ENCODE measurements around the gene LRRC7. TPM values are rescaled to one million over a fixed set of nuclear protein-coding genes. Genes with fewer than 3 reads are reported as not detected.

LRRC7 gene
- total and polyA plus RNA-seq, 2 experiments from 2014 or later, result 1.2 TPM; not detected in 1

DNA sequence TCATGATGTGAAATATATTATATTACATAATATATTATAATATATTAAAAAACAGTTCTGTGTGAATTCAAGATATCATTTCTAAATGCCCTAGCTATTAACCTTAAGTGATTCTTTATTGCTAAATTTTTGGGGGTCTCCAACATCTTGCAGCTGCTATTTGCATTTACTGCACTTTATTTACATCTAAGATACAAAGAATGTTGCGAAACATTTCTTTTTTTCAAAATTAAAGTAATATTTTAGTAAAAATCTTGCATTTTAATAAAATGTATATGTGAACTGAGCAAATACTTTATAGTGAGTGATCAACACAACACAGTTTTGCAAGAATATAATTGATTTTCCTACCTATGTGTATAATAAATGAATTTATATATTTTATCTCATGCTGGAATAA is 456.6 kb downstream of the LRRC7 start:
- no peaks in the 10 kb centered on the region; the same call in 2 of the 3 replicates for H3K4me1 Mint-ChIP-seq
- Histone ChIP-seq H3F3A (replicated peaks; ENCODE audit: low read depth) (no peaks in the 10 kb centered on the region), H3K79me2 (replicated peaks; ENCODE audit: insufficient read depth) (no peaks in the 10 kb centered on the region)

More for the DNA sequence above, 456.6 kb downstream of the LRRC7 start:
- ATAC-seq (no peak), DNase-seq (ENCODE audit: low spot score) (no peak)
- no peak overlapping the region for H3K4me3 ChIP-seq
- H3K27me3 ChIP-seq (ENCODE audit: insufficient read depth), result no peaks in the 10 kb centered on the region
- H3K36me3 ChIP-seq (ENCODE audit: insufficient read depth), result no peaks in the 10 kb centered on the region
- no peak overlapping the region for H3K27ac ChIP-seq (ENCODE audit: low read depth)
- TF ChIP-seq, protein P1, sequence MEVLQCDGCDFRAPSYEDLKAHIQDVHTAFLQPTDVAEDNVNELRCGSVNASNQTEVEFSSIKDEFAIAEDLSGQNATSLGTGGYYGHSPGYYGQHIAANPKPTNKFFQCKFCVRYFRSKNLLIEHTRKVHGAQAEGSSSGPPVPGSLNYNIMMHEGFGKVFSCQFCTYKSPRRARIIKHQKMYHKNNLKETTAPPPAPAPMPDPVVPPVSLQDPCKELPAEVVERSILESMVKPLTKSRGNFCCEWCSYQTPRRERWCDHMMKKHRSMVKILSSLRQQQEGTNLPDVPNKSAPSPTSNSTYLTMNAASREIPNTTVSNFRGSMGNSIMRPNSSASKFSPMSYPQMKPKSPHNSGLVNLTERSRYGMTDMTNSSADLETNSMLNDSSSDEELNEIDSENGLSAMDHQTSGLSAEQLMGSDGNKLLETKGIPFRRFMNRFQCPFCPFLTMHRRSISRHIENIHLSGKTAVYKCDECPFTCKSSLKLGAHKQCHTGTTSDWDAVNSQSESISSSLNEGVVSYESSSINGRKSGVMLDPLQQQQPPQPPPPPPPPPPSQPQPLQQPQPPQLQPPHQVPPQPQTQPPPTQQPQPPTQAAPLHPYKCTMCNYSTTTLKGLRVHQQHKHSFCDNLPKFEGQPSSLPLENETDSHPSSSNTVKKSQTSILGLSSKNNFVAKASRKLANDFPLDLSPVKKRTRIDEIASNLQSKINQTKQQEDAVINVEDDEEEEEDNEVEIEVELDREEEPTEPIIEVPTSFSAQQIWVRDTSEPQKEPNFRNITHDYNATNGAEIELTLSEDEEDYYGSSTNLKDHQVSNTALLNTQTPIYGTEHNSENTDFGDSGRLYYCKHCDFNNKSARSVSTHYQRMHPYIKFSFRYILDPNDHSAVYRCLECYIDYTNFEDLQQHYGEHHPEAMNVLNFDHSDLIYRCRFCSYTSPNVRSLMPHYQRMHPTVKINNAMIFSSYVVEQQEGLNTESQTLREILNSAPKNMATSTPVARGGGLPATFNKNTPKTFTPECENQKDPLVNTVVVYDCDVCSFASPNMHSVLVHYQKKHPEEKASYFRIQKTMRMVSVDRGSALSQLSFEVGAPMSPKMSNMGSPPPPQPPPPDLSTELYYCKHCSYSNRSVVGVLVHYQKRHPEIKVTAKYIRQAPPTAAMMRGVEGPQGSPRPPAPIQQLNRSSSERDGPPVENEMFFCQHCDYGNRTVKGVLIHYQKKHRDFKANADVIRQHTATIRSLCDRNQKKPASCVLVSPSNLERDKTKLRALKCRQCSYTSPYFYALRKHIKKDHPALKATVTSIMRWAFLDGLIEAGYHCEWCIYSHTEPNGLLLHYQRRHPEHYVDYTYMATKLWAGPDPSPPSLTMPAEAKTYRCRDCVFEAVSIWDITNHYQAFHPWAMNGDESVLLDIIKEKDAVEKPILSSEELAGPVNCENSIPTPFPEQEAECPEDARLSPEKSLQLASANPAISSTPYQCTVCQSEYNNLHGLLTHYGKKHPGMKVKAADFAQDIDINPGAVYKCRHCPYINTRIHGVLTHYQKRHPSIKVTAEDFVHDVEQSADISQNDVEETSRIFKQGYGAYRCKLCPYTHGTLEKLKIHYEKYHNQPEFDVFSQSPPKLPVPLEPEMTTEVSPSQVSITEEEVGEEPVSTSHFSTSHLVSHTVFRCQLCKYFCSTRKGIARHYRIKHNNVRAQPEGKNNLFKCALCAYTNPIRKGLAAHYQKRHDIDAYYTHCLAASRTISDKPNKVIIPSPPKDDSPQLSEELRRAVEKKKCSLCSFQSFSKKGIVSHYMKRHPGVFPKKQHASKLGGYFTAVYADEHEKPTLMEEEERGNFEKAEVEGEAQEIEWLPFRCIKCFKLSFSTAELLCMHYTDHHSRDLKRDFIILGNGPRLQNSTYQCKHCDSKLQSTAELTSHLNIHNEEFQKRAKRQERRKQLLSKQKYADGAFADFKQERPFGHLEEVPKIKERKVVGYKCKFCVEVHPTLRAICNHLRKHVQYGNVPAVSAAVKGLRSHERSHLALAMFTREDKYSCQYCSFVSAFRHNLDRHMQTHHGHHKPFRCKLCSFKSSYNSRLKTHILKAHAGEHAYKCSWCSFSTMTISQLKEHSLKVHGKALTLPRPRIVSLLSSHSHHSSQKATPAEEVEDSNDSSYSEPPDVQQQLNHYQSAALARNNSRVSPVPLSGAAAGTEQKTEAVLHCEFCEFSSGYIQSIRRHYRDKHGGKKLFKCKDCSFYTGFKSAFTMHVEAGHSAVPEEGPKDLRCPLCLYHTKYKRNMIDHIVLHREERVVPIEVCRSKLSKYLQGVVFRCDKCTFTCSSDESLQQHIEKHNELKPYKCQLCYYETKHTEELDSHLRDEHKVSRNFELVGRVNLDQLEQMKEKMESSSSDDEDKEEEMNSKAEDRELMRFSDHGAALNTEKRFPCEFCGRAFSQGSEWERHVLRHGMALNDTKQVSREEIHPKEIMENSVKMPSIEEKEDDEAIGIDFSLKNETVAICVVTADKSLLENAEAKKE (CRISPR knock-in tag; IDR thresholded peaks at IDR 0.05), result no peak
- TF ChIP-seq STAT1 (IDR thresholded peaks at IDR 0.05; ENCODE audit: unreplicated experiment) (no peak), REST (IDR thresholded peaks at IDR 0.05; ENCODE audit: unreplicated experiment) (no peak), ZNF331 (CRISPR knock-in tag; IDR thresholded peaks at IDR 0.05; ENCODE audit: low read depth) (no peak), CREB1 (CRISPR knock-in tag; IDR thresholded peaks at IDR 0.05; ENCODE audit: low read depth) (no peak), POLR2AphosphoS5 (IDR thresholded peaks at IDR 0.05; ENCODE audit: low read depth) (no peak)
- H2AFZ ChIP-seq, result no peak overlapping the region
- no peaks in the 10 kb centered on the region for H3K9me2 ChIP-seq (ENCODE audit: insufficient read depth)
- H3K4me1 ChIP-seq (ENCODE audit: insufficient read depth), result no peaks in the 10 kb centered on the region
- H3K27ac Mint-ChIP-seq, result no peak overlapping the region
- no peaks in the 10 kb centered on the region for H3K36me3 Mint-ChIP-seq (ENCODE audit: low read depth)
- no peaks in the 10 kb centered on the region for H3K9me3 Mint-ChIP-seq
- no peaks in the 10 kb centered on the region for H4K20me1 ChIP-seq (replicated peaks; ENCODE audit: insufficient read depth)
- no peaks in the 10 kb centered on the region for H3K27me3 Mint-ChIP-seq (ENCODE audit: insufficient read depth, low read depth, poor library complexity)
- H3K4me3 Mint-ChIP-seq, result no peak overlapping the region
- H3K4me2 ChIP-seq, result no peak overlapping the region
